Calu3 (cell line): ENCODE measurements around the gene RMND1. TPM values are rescaled to one million over a fixed set of nuclear protein-coding genes. Genes with fewer than 3 reads are reported as not detected.

Experiments used
- BruUV-seq: library from RNA; stranded (reverse); fragments of 400-500 nt; replicated peaks from 2 replicates; lab custom pipeline; 2021; lab: Mats Ljungman, UMichigan
- CTCF ChIA-PET: fragments of 300-600 bp; sonication (Branson Sonifier 250); formaldehyde crosslinking; loops from one replicate; lab custom pipeline; 2022; ENCODE audit warnings: antibody characterized with exemption; lab: Charles Lee
- DNase-seq: peaks from one replicate; pipeline ENCODE4 v3.0.0; 2022
- H3K27ac Mint-ChIP-seq: one replicate; pipeline ENCODE4 v1.8.0; 2022; ENCODE audit warnings: mixed read lengths; ENCODE audit not compliant: unreplicated experiment
- H3K27me3 Mint-ChIP-seq: one replicate; pipeline ENCODE4 v1.8.0; 2022; ENCODE audit warnings: mixed read lengths; ENCODE audit not compliant: unreplicated experiment
- H3K36me3 Mint-ChIP-seq: one replicate; pipeline ENCODE4 v1.8.0; 2022; ENCODE audit warnings: mild to moderate bottlenecking, moderate library complexity, mixed read lengths; ENCODE audit not compliant: insufficient read depth, unreplicated experiment
- H3K4me1 Mint-ChIP-seq: one replicate; pipeline ENCODE4 v1.8.0; 2022; ENCODE audit warnings: mild to moderate bottlenecking, low read depth, mixed read lengths; ENCODE audit not compliant: unreplicated experiment
- H3K4me3 Mint-ChIP-seq: one replicate; pipeline ENCODE4 v1.8.0; 2022; ENCODE audit warnings: mild to moderate bottlenecking, low read depth, moderate library complexity, mixed read lengths; ENCODE audit not compliant: unreplicated experiment
- H3K9me3 Mint-ChIP-seq: one replicate; pipeline ENCODE4 v1.8.0; 2022; ENCODE audit warnings: low read depth, mixed read lengths; ENCODE audit not compliant: unreplicated experiment
- intact Hi-C: fragments of 100-400 bp; cut with micrococcal nuclease; formaldehyde crosslinking; loops from one replicate; pipeline ENCODE4 v1.10.0; 2022; ENCODE audit not compliant: unreplicated experiment
- total RNA-seq: library from RNA; stranded (reverse); gene quantifications from 2 replicates; pipeline ENCODE4 v1.2.3, GENCODE V29; 2022
- TF ChIP-seq, protein P1 (sequence below): fragments of 200-600 bp; IDR thresholded peaks from one replicate; pipeline ENCODE4 v1.8.0; 2022; ENCODE audit warnings: antibody characterized with exemption; ENCODE audit not compliant: unreplicated experiment

Gene RMND1
- total RNA-seq, 1 experiment from 2014 or later = 13.2 TPM

DNA sequence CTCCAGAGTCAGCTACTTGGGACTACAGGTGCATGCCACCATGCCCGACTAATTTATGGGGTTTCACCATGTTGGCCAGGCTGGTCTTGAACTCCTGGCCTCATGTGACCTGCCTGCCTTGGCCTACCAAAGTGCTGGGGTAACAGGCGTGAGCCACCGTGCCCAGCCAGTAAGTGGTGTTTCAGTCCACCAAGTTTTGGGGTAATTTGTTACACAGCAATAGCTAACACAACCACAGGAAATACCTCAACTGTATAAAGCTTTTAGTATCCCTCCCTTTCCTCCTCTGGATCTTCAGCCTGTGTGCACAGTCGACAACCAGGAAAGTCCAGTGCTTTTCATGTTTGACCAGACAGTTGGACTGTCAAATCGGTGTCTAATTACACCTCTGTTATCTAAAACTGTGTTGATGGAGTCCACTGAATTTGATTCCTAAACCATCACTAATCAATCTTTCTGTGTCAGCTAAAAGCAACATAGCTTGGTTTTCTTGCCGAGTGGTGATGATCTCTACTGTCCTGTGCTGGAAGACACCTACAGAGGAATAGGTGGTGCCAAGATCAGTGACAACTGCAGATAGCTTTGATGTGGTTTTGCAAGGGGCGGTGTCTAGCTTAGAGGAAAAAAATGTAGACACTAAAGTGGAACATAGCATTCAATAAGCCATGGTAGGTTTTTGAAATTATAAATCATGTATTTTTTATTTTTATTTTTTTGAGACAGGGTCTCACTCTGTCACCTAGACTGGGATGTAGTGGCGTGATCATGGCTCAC is 38.4 kb downstream of the RMND1 start:
- Mint-ChIP-seq H3K27me3 (no peaks in the 10 kb centered on the region), H3K36me3 (peaks cover 46% of the 10 kb centered on the region), H3K4me3 (no peak overlapping the region), H3K4me1 (no peaks in the 10 kb centered on the region), H3K9me3 (peaks cover 2% of the 10 kb centered on the region), H3K27ac (no peak overlapping the region)
- CTCF ChIA-PET = no interaction called here
- intact Hi-C loops = no loop called here
- BruUV-seq = no TSS peak
- DNase-seq = no peak
- TF ChIP-seq, protein P1, sequence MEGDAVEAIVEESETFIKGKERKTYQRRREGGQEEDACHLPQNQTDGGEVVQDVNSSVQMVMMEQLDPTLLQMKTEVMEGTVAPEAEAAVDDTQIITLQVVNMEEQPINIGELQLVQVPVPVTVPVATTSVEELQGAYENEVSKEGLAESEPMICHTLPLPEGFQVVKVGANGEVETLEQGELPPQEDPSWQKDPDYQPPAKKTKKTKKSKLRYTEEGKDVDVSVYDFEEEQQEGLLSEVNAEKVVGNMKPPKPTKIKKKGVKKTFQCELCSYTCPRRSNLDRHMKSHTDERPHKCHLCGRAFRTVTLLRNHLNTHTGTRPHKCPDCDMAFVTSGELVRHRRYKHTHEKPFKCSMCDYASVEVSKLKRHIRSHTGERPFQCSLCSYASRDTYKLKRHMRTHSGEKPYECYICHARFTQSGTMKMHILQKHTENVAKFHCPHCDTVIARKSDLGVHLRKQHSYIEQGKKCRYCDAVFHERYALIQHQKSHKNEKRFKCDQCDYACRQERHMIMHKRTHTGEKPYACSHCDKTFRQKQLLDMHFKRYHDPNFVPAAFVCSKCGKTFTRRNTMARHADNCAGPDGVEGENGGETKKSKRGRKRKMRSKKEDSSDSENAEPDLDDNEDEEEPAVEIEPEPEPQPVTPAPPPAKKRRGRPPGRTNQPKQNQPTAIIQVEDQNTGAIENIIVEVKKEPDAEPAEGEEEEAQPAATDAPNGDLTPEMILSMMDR = no peak

DNA sequence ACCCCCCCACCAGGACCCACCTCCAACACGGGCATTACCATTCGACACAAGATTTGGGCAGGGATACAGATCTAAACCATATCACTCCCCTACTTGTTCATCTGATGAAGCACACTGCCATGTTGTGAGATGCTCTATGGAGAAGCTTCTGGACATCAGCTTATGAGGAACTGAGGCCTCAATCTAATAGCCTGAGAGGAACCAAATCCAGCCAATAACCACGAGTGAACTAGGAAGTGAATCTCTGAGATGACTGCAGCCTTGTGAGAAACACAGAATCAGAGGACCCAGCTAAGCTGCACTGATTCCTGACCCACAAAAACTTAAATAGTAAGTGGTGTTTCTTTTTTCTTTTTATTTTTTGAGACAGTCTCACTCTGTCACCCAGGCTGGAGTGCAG is 39.0 kb downstream of the RMND1 start:
- no peak for DNase-seq
- no TSS peak for BruUV-seq
- CTCF ChIA-PET = no interaction called here
- intact Hi-C loops = no loop called here
- Mint-ChIP-seq H3K4me1 (no peaks in the 10 kb centered on the region), H3K4me3 (no peak overlapping the region), H3K36me3 (peaks cover 44% of the 10 kb centered on the region), H3K9me3 (peaks cover 2% of the 10 kb centered on the region), H3K27me3 (no peaks in the 10 kb centered on the region), H3K27ac (no peak overlapping the region)
- TF ChIP-seq, protein P1 = no peak

DNA sequence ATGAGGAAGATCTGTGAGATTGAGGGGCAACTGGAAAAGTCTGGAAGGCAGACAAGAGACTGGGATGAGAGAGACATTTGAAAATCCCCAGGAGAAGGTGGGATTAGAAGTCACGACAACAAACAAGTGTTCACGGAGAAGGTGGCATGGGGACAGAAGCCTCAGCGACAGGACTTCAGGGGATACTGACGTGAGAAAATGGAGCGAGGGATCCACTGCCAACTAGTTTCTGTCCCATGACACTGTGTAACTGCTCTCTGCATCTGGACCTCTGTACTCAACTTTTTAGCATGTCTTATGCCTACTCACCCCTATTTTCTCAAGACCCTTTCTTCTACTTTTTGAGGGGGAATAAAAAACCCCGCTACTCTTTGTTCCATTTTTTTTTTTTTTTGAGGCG is 42.2 kb downstream of the RMND1 start:
- H3K27me3 Mint-ChIP-seq = no peaks in the 10 kb centered on the region
- no peak overlapping the region for H3K4me3 Mint-ChIP-seq
- no peak for DNase-seq
- CTCF ChIA-PET = no interaction called here
- H3K4me1 Mint-ChIP-seq = no peaks in the 10 kb centered on the region
- H3K27ac Mint-ChIP-seq = no peak overlapping the region
- H3K9me3 Mint-ChIP-seq = peaks cover 2% of the 10 kb centered on the region
- intact Hi-C loops = no loop called here
- peaks cover 41% of the 10 kb centered on the region for H3K36me3 Mint-ChIP-seq
- no TSS peak for BruUV-seq
- TF ChIP-seq, protein P1 = no peak

DNA sequence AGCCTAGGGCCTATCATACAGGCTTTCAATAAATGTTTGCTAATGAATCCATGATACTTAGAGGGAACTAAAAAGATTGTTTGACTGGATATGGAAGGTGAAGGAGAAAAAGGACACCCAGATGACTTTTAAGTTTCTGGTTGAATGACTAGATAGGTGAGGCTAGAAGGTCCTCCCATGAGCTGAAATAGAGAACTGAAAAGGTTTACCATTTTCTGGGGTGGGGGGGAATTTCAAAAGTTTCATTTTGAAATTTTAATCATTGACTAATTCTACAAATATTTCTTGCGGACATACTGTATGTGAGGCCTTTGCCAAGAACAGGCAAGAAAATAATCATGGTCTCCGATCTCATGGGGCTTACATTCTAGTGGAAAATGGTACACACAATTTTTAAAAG is 42.7 kb downstream of the RMND1 start:
- intact Hi-C loops = no loop called here
- DNase-seq = no peak
- no peaks in the 10 kb centered on the region for H3K4me1 Mint-ChIP-seq
- H3K27ac Mint-ChIP-seq = peak overlapping the region; percentile 57
- H3K9me3 Mint-ChIP-seq = peaks cover 2% of the 10 kb centered on the region
- no TSS peak for BruUV-seq
- H3K27me3 Mint-ChIP-seq = no peaks in the 10 kb centered on the region
- H3K4me3 Mint-ChIP-seq = no peak overlapping the region
- CTCF ChIA-PET = no interaction called here
- H3K36me3 Mint-ChIP-seq = peaks cover 37% of the 10 kb centered on the region
- TF ChIP-seq, protein P1 = no peak
